Endothelial cell (in vitro differentiated cells): Measurements from ENCODE around the gene PLEKHG3. TPM values are rescaled to one million over a fixed set of nuclear protein-coding genes. Genes with fewer than 3 reads are reported as not detected.

Source experiments
- DNase-seq: peaks from one replicate; pipeline ENCODE4 v3.0.0; 2021; ENCODE audit warnings: low spot score
- H3K27ac Mint-ChIP-seq: one replicate; pipeline ENCODE4 v1.8.0; 2021; ENCODE audit warnings: mixed read lengths, inconsistent platforms; ENCODE audit not compliant: unreplicated experiment
- H3K27me3 Mint-ChIP-seq: one replicate; pipeline ENCODE4 v1.8.0; 2021; ENCODE audit warnings: mild to moderate bottlenecking, moderate library complexity, mixed read lengths, inconsistent platforms; ENCODE audit not compliant: unreplicated experiment
- H3K36me3 Mint-ChIP-seq: one replicate; pipeline ENCODE4 v1.8.0; 2021; ENCODE audit warnings: mild to moderate bottlenecking, low read depth, mixed read lengths, inconsistent platforms; ENCODE audit not compliant: unreplicated experiment
- H3K4me1 Mint-ChIP-seq: one replicate; pipeline ENCODE4 v1.8.0; 2021; ENCODE audit warnings: mild to moderate bottlenecking, mixed read lengths, inconsistent platforms; ENCODE audit not compliant: unreplicated experiment
- H3K4me3 Mint-ChIP-seq: one replicate; pipeline ENCODE4 v1.8.0; 2021; ENCODE audit warnings: mild to moderate bottlenecking, mixed read lengths, inconsistent platforms; ENCODE audit not compliant: unreplicated experiment
- H3K9me3 Mint-ChIP-seq: one replicate; pipeline ENCODE4 v1.8.0; 2021; ENCODE audit warnings: mixed read lengths, inconsistent platforms; ENCODE audit not compliant: unreplicated experiment
- CTCF ChIP-seq: fragments of 200-600 bp; sonication (generic); IDR thresholded peaks from one replicate; pipeline ENCODE4 v1.5.0; 2021; ENCODE audit warnings: antibody characterized with exemption; ENCODE audit not compliant: unreplicated experiment
- total RNA-seq: library from RNA; stranded (reverse); fragmentation: NEBNext Ultra II Directional; extraction: Animal tissue kit (Norgen Biotek cat#: 25700); gene quantifications from one replicate; pipeline ENCODE4 v1.2.1, GENCODE V29; 2021; ENCODE audit not compliant: unreplicated experiment

PLEKHG3 gene
- total RNA-seq, 1 donor from 2014 or later = 31.4 TPM

GRCh38 chr14:64775081-64775777 lies 71.0 kb downstream of the PLEKHG3 start:
- peaks cover 4% of the 10 kb centered on the region for H3K36me3 Mint-ChIP-seq
- no peak overlapping the region for H3K27ac Mint-ChIP-seq
- peaks cover 3% of the 10 kb centered on the region for H3K4me1 Mint-ChIP-seq
- peaks cover 9% of the 10 kb centered on the region for H3K27me3 Mint-ChIP-seq
- no peaks in the 10 kb centered on the region for H3K9me3 Mint-ChIP-seq
- no peak overlapping the region for H3K4me3 Mint-ChIP-seq
- no peak for TF ChIP-seq CTCF
- no peak for DNase-seq

DNA sequence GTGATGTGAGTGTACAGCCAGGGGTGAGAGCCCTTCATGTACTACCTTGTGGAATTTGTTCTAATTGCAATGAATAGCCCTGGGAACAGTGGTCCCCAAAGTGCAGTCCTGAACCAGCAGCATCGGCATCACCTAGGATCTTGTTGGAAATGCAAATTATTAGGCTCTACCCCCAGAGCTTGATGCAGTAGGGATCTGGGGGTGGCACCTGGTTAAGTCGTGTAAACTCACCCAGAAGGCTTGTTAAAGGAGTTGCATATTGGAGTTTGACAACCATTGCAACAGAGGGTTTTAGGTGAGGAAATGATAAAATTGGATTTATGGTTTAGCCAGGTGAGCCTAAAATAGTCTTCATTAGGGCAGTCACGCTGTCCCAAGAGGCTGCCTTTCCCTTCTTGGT lies 73.2 kb downstream of the PLEKHG3 start:
- H3K4me1 Mint-ChIP-seq = no peaks in the 10 kb centered on the region
- no peak for DNase-seq
- H3K36me3 Mint-ChIP-seq = peaks cover 4% of the 10 kb centered on the region
- no peaks in the 10 kb centered on the region for H3K9me3 Mint-ChIP-seq
- H3K4me3 Mint-ChIP-seq = no peak overlapping the region
- H3K27me3 Mint-ChIP-seq = peaks cover 9% of the 10 kb centered on the region
- no peak overlapping the region for H3K27ac Mint-ChIP-seq
- no peak for TF ChIP-seq CTCF

DNA sequence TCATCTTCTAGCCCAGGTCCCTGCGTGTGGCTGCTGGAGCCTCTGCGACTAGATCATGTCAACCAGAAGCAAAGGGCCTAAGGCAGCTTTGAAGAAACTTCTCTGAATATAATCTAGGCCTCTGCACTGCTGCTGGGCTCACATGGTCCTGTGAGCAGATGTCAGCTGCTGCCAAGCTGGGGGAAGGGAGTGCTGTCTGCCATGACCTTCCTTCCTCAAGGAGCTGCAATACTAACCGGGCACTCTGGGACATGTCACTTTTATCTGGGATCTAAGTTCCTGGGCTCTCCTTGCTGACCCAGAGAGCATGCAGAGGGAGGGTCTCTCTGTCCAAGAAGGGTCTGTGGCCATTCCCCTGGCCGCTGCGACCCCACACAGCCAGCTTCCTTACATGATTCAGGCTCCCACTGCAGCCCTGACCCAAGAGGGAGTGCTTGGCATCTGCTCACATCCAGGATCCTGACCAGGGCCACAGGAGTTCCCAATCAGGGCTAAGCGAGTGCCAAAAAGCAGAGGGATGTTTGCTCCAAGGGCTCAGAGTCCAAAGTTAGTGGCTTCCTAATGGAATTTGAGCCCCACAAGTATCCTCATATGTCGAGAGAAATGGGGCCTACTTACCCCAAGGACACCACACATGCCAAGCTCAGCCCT lies 74.0 kb downstream of the PLEKHG3 start:
- TF ChIP-seq CTCF = no peak
- peaks cover 5% of the 10 kb centered on the region for H3K27me3 Mint-ChIP-seq
- peaks cover 4% of the 10 kb centered on the region for H3K36me3 Mint-ChIP-seq
- no peaks in the 10 kb centered on the region for H3K9me3 Mint-ChIP-seq
- no peak overlapping the region for H3K4me3 Mint-ChIP-seq
- no peaks in the 10 kb centered on the region for H3K4me1 Mint-ChIP-seq
- no peak overlapping the region for H3K27ac Mint-ChIP-seq
- DNase-seq = no peak

DNA sequence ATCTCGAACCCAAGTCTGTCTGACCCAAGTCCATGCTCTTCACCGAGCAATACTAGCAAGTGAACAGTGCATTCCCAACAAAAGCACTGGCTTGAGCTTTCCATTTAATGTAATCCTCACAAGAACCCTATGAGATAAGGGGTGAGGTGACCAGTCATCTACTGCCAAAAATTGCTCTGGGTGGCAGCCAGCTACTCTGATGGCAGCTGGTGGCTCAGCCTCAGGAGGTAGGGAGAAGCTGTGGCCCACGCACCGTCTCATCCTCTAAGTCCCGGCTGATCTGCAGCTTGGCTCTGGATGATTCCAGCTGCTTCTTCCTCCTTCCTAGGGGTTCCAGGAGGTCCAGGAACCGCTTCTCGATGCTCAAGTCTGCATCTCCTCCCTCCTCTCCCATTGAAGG lies 75.2 kb downstream of the PLEKHG3 start:
- peaks cover 4% of the 10 kb centered on the region for H3K27me3 Mint-ChIP-seq
- no peak overlapping the region for H3K27ac Mint-ChIP-seq
- peaks cover 3% of the 10 kb centered on the region for H3K36me3 Mint-ChIP-seq
- no peaks in the 10 kb centered on the region for H3K4me1 Mint-ChIP-seq
- no peaks in the 10 kb centered on the region for H3K9me3 Mint-ChIP-seq
- TF ChIP-seq CTCF = no peak
- DNase-seq = no peak
- H3K4me3 Mint-ChIP-seq = no peak overlapping the region

- no peaks in the 10 kb centered on the region for H3K9me3 Mint-ChIP-seq
- TF ChIP-seq CTCF = no peak
- peaks cover 5% of the 10 kb centered on the region for H3K4me1 Mint-ChIP-seq
- peaks cover 6% of the 10 kb centered on the region for H3K27me3 Mint-ChIP-seq
- no peak overlapping the region for H3K4me3 Mint-ChIP-seq
- H3K27ac Mint-ChIP-seq = no peak overlapping the region
- H3K36me3 Mint-ChIP-seq = peaks cover 5% of the 10 kb centered on the region
- no peak for DNase-seq
Observed at GRCh38 chr14:64782196-64782595, 78.0 kb downstream of the PLEKHG3 start.
